Left lung (tissue), 10 donors: ENCODE data around the gene DYRK1A. TPM values are rescaled to one million over a fixed set of nuclear protein-coding genes. Genes with fewer than 3 reads are reported as not detected.

Experiments
- ATAC-seq: fragments of 200-7000 bp; cut with Tn5 transposase; one replicate; pipeline ENCODE4 v1.9.1; 2020; ENCODE audit warnings: moderate library complexity
- DNase-seq, 4 donors: peaks; one replicate each; pipeline ENCODE4 v3.0.0-alpha.2; 2013 to 2020
- H3K27ac ChIP-seq, 2 donors: fragments of 200-600 bp; sonication (generic) in 1 of 2; one replicate each; pipeline versions ENCODE4 v1.5.0 to v1.8.0; 2020 to 2021
- H3K27me3 ChIP-seq, 2 donors: fragments of 200-600 bp; sonication (generic) in 1 of 2; one replicate each; pipeline versions ENCODE4 v1.5.0 to v1.8.0; 2020 to 2021
- H3K36me3 ChIP-seq, 2 donors: fragments of 200-600 bp; sonication (generic) in 1 of 2; one replicate each; pipeline versions ENCODE4 v1.5.0 to v1.8.0; 2020 to 2021
- H3K4me1 ChIP-seq, 2 donors: fragments of 200-600 bp; one replicate each; pipeline ENCODE4 v1.8.0; 2021
- H3K4me3 ChIP-seq, 2 donors: fragments of 200-600 bp; sonication (generic) in 1 of 2; one replicate each; pipeline versions ENCODE4 v1.5.0 to v1.8.0; 2020 to 2021; ENCODE audit warnings: mild to moderate bottlenecking in 1 of 2
- H3K9me3 ChIP-seq, 2 donors: fragments of 200-600 bp; sonication (generic) in 1 of 2; one replicate each; pipeline versions ENCODE4 v1.5.0 to v1.8.0; 2020 to 2021
- intact Hi-C, 2 donors: fragments of 100-400 bp; cut with DNase I; formaldehyde crosslinking; loops; one replicate each; pipeline versions ENCODE4 v1.11.2 to v1.14.2; 2022
- polyA plus RNA-seq, 6 donors: library from polyadenylated mRNA; unstranded; fragments of 120-200 nt; gene quantifications; one replicate each; pipeline ENCODE4 v1.2.1, GENCODE V29; 2013; ENCODE audit not compliant: insufficient read length in 6 of 6
- total RNA-seq, 2 donors: library from RNA; stranded (reverse); fragmentation: NEBNext Ultra II Directional; extraction: Animal tissue kit (Norgen Biotek cat#: 25700); gene quantifications; one replicate each; pipeline ENCODE4 v1.2.1, GENCODE V29; 2021
- TF ChIP-seq, protein P1 (sequence below), 2 donors: fragments of 200-600 bp; sonication (generic) in 1 of 2; IDR thresholded peaks; one replicate each; pipeline versions ENCODE4 v1.5.0 to v1.8.0; 2021; ENCODE audit warnings: antibody characterized with exemption in 2 of 2
- donor health status: DM: no; HTN: yes; CAD: no.
- donor health status: DM: no; HTN: no; CAD: no.

Gene DYRK1A
- total and polyA plus RNA-seq, 8 donors: 57.0 to 69.9 (median 65.8) TPM

- intact Hi-C loops: no loop called here
- Histone ChIP-seq H3K4me3 (no peak overlapping the region), H3K27ac (no peak overlapping the region), H3K27me3 (no peaks in the 10 kb centered on the region), H3K9me3 (no peaks in the 10 kb centered on the region), H3K4me1 (peaks cover 10 to 99% of the 10 kb centered on the region in 2 donors), H3K36me3 (no peaks in the 10 kb centered on the region)
- DNase-seq (no peak), ATAC-seq (no peak)
- TF ChIP-seq, protein P1, sequence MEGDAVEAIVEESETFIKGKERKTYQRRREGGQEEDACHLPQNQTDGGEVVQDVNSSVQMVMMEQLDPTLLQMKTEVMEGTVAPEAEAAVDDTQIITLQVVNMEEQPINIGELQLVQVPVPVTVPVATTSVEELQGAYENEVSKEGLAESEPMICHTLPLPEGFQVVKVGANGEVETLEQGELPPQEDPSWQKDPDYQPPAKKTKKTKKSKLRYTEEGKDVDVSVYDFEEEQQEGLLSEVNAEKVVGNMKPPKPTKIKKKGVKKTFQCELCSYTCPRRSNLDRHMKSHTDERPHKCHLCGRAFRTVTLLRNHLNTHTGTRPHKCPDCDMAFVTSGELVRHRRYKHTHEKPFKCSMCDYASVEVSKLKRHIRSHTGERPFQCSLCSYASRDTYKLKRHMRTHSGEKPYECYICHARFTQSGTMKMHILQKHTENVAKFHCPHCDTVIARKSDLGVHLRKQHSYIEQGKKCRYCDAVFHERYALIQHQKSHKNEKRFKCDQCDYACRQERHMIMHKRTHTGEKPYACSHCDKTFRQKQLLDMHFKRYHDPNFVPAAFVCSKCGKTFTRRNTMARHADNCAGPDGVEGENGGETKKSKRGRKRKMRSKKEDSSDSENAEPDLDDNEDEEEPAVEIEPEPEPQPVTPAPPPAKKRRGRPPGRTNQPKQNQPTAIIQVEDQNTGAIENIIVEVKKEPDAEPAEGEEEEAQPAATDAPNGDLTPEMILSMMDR (IDR thresholded peaks at IDR 0.05): no peak
Observed at GRCh38 chr21:37378700-37379139, 12.1 kb downstream of the DYRK1A start.

DNA sequence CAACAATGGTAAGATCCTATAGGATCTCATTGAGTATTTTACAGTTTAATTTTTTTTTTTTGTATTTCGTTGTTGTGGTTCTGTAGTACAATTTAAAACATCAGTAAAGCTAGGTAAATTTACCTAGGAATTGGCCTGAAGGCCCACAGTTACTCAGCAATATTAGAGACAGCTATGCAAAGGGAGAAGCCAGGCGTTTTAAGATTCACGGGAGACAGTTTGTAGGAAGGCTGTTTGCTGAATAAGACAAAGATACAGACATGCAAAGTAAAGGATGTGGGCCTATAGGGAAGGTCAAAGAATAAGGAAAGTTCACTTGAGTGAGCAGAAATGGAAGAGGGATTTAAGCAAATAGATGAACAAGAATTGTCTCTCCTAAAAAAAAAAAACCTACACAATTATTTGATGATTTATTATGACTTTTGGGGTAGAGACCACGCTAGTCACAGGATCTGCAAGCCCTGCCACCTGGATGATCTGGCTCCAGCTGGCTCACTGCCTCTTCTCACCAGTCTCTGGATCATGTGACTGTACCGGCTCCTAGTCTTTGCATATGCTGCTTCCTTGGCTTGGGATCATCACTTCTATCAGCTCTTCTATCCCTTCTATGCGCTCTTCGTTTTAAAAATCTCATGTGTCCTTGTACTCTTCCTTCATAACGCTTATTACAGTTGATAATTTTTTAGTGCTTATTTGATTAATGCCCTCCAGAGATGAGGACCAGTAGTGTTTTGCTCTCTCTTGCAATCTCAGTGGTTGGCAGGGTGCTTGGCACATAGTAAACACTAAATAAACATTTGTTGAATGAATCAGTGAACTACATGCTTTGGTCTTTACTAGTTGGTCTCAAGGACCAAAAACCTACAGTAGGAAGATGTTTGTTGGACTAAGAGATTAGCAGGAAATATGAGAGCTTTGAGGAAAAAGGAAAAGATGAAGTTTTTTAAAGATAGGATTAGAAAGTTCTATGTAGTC lies 14.1 kb downstream of the DYRK1A start:
- TF ChIP-seq, protein P1 (IDR thresholded peaks at IDR 0.05): no peak
- H3K36me3 ChIP-seq: no peaks in the 10 kb centered on the region
- no peak for DNase-seq
- peak overlapping the region in 1 of 2 donors; percentile 18 for H3K27ac ChIP-seq
- H3K4me3 ChIP-seq: no peak overlapping the region
- intact Hi-C loops: no loop called here
- ATAC-seq: peak; percentile 51
- H3K9me3 ChIP-seq: no peaks in the 10 kb centered on the region
- H3K27me3 ChIP-seq: no peaks in the 10 kb centered on the region
- peaks cover 8 to 97% of the 10 kb centered on the region in 2 donors for H3K4me1 ChIP-seq

GRCh38 chr21:37381883-37382585 lies 15.5 kb downstream of the DYRK1A start:
- H3K36me3 ChIP-seq: no peaks in the 10 kb centered on the region
- no peak overlapping the region for H3K4me3 ChIP-seq
- intact Hi-C loops: no loop called here
- peaks cover 3 to 96% of the 10 kb centered on the region in 2 donors for H3K4me1 ChIP-seq
- TF ChIP-seq, protein P1 (IDR thresholded peaks at IDR 0.05): no peak
- no peak overlapping the region for H3K27ac ChIP-seq
- no peak for ATAC-seq
- H3K9me3 ChIP-seq: no peaks in the 10 kb centered on the region
- H3K27me3 ChIP-seq: no peaks in the 10 kb centered on the region
- no peak for DNase-seq

DNA sequence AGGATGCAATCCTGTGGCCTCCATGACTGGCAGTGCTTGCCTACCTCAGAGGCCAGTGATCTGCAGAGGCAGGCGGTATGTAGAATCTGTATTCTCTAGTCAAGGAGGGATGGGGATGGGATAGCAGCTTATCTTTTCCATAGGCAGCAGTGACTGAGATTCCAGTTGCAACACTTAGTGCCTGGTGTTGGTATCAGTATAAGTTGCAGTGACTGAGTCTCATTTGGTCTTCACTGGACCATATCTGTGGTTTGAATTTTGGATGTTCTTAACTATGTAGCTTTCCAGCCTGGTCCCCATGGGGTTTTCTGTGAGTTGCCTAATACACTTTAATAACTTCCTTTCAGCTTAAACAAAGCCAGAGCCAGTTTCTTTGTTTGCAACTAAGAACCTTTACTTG lies 16.5 kb downstream of the DYRK1A start:
- intact Hi-C loops: no loop called here
- Histone ChIP-seq H3K27ac (no peak overlapping the region), H3K4me3 (no peak overlapping the region), H3K36me3 (no peaks in the 10 kb centered on the region), H3K9me3 (no peaks in the 10 kb centered on the region), H3K4me1 (peaks cover 7 to 97% of the 10 kb centered on the region in 2 donors), H3K27me3 (no peaks in the 10 kb centered on the region)
- no peak for DNase-seq
- ATAC-seq: no peak
- TF ChIP-seq, protein P1 (IDR thresholded peaks at IDR 0.05): no peak

GRCh38 chr21:37383784-37384311 lies 17.3 kb downstream of the DYRK1A start:
- Histone ChIP-seq H3K36me3 (no peaks in the 10 kb centered on the region), H3K27ac (no peak overlapping the region), H3K9me3 (no peaks in the 10 kb centered on the region), H3K27me3 (no peaks in the 10 kb centered on the region), H3K4me1 (peaks cover 7 to 97% of the 10 kb centered on the region in 2 donors), H3K4me3 (no peak overlapping the region)
- TF ChIP-seq, protein P1 (IDR thresholded peaks at IDR 0.05): no peak
- ATAC-seq (no peak), DNase-seq (no peak)
- intact Hi-C loops: no loop called here
